ENCODE measurements around the gene RXRG. TPM values are rescaled to one million over a fixed set of nuclear protein-coding genes. Genes with fewer than 3 reads are reported as not detected.

RXRG gene
- total and polyA plus RNA-seq, 9 of the 15 experiments (the other 6 are each of a cell fraction or from before 2014, with no cell fraction given): not detected

- no peaks in the 10 kb centered on the region for H3K36me3 ChIP-seq (ENCODE audit: control insufficient read depth, insufficient read depth, low read length)
- H3K9me3 ChIP-seq (replicated peaks; ENCODE audit: control insufficient read depth, insufficient read depth, low read depth, low read length): no peaks in the 10 kb centered on the region
- peaks cover 5 to 7% of the 10 kb centered on the region in 2 experiments; a peak in 3 of 5 replicates for H3K4me1 ChIP-seq (replicated peaks in 1 of 2; ENCODE audit: control insufficient read depth in 2 of 2, insufficient read depth in 2 of 2, low read length in 2 of 2)
- in situ Hi-C loops (cut with MboI) (loop anchor here (10.0 kb wide), 1 partner anchor 519 kb away; no protein-coding TSS in a partner anchor), intact Hi-C loops (cut with micrococcal nuclease) (no loop called here)
- H3K4me3 ChIP-seq: no peak overlapping the region
- CTCF ChIA-PET (ENCODE audit: low intra/inter-chr PET ratio): interaction anchor here (0.6 kb wide), 1 partner anchor 1152 kb away, joined by 3 read pairs; no protein-coding TSS in a partner anchor
- BruUV-seq (replicated peaks): no TSS peak
- no peak overlapping the region for H2AFZ ChIP-seq (ENCODE audit: low read depth, low read length)
- H4K20me1 ChIP-seq (replicated peaks; ENCODE audit: control insufficient read depth, insufficient read depth, low read length): peaks cover 10% of the 10 kb centered on the region
- no peak for DNase-seq (ENCODE audit: extremely low read depth in 1 of 4, low spot score in 3 of 4)
- TF ChIP-seq EP300 (IDR thresholded peaks at IDR 0.05; ENCODE audit: low read length) (no peak), GTF2F1 (IDR thresholded peaks at IDR 0.05; ENCODE audit: low read depth, low read length) (no peak), BRF1 (IDR thresholded peaks at IDR 0.05; ENCODE audit: borderline replicate concordance, extremely low read depth, insufficient read length) (no peak), ZNF766 (CRISPR knock-in tag; conservative IDR thresholded peaks at IDR 0.05) (no peak), ZNF384 (IDR thresholded peaks at IDR 0.05; ENCODE audit: low read depth, low read length) (no peak), MAZ (CRISPR knock-in tag; conservative IDR thresholded peaks at IDR 0.05 in 1 of 2, IDR thresholded peaks at IDR 0.05 in 1 of 2) (no peak), BRD4 (IDR thresholded peaks at IDR 0.05) (no peak), SRSF7 (optimal IDR thresholded peaks at IDR 0.05; ENCODE audit: low read depth, low read length) (no peak), FOSL1 (tag; conservative IDR thresholded peaks at IDR 0.05) (no peak), VEZF1 (CRISPR knock-in tag; IDR thresholded peaks at IDR 0.05) (no peak), ZNF75A (CRISPR knock-in tag; IDR thresholded peaks at IDR 0.05) (no peak), TCF7 (IDR thresholded peaks at IDR 0.05; ENCODE audit: borderline replicate concordance) (no peak), TRIM24 (IDR thresholded peaks at IDR 0.05) (no peak)
- peaks cover 4% of the 10 kb centered on the region for H3K9me1 ChIP-seq (ENCODE audit: control insufficient read depth, insufficient read depth, low read length)
- no peak for ATAC-seq
- POLR2A ChIA-PET: interaction anchor here (0.8 to 1.4 kb wide), 2 partner anchors 10 to 188 kb away, joined by 3 to 5 read pairs; no protein-coding TSS in a partner anchor
- H3K9ac ChIP-seq (ENCODE audit: insufficient read depth in 1 of 2, low read depth in 2 of 2, low read length in 2 of 2): no peak overlapping the region
- WGBS (ENCODE audit: insufficient coverage, low coverage, missing lambda C conversion rate): 1% methylated on average over 4 of the region's 4 CpGs
- no peak for FAIRE-seq
- H3K79me2 ChIP-seq (ENCODE audit: control insufficient read depth, insufficient read depth, low read length): no peaks in the 10 kb centered on the region
- no peak overlapping the region for H3K27ac ChIP-seq (ENCODE audit: extremely low read depth, low read depth, low read length)
- H3K27me3 ChIP-seq (ENCODE audit: control insufficient read depth in 2 of 2, insufficient read depth in 2 of 2, low read length in 2 of 2): peaks cover 8 to 10% of the 10 kb centered on the region in 2 experiments; a peak in 3 of 5 replicates
- no peak overlapping the region for H3K4me2 ChIP-seq (ENCODE audit: insufficient read depth, low read length)
Observed at GRCh38 chr1:165395901-165396300, 49.0 kb downstream of the RXRG start.
